Measurements from ENCODE around the gene PRKCB. TPM values are rescaled to one million over a fixed set of nuclear protein-coding genes. Genes with fewer than 3 reads are reported as not detected.

Gene PRKCB
- polyA plus RNA-seq, 3 donors = 57.4 to 87.4 (median 75.5) TPM

- H3K4me2 ChIP-seq (replicated peaks; ENCODE audit: extremely low read depth, low read length, poor library complexity, severe bottlenecking) = no peak overlapping the region
- H3K27me3 Mint-ChIP-seq (ENCODE audit: low read depth in 3 of 3) = peaks cover 33 to 35% (median 33%) of the 10 kb centered on the region in 3 donors
- WGBS (ENCODE audit: insufficient coverage) = no CpG with 5 or more reads among the region's 1 CpG
- H3K27me3 ChIP-seq (ENCODE audit: control insufficient read depth in 2 of 2, insufficient read depth in 2 of 2, low read length in 2 of 2) = peaks cover 18 to 35% of the 10 kb centered on the region in 2 donors
- no peak for TF ChIP-seq CTCF (IDR thresholded peaks at IDR 0.05)
- no peak overlapping the region for H3K27ac ChIP-seq (ENCODE audit: low read depth in 1 of 2, low read length in 2 of 2)
- no peak overlapping the region for H3K9ac ChIP-seq (ENCODE audit: insufficient read depth, low read length, poor library complexity, severe bottlenecking)
- H3K4me1 ChIP-seq (ENCODE audit: control insufficient read depth in 1 of 2, insufficient read depth in 2 of 2, low read length in 2 of 2) = no peaks in the 10 kb centered on the region
- H3K79me2 ChIP-seq (ENCODE audit: insufficient read depth, low read length) = no peaks in the 10 kb centered on the region
- peaks cover 0 to 10% (median 5%) of the 10 kb centered on the region in 7 donors for H3K9me3 Mint-ChIP-seq
- H2AFZ ChIP-seq (ENCODE audit: insufficient read depth, low read depth, low read length, poor library complexity, severe bottlenecking) = no peak overlapping the region
- DNase-seq = no peak
- no peak overlapping the region for H3K27ac Mint-ChIP-seq
- peaks cover 3% of the 10 kb centered on the region for H3K4me1 Mint-ChIP-seq
- H4K20me1 ChIP-seq (ENCODE audit: insufficient read depth, low read length) = no peaks in the 10 kb centered on the region
- H3K4me3 Mint-ChIP-seq = no peak overlapping the region
- no peak overlapping the region for H3K4me3 ChIP-seq (replicated peaks in 1 of 3; ENCODE audit: low read depth in 2 of 3, low read length in 3 of 3)
- no peaks in the 10 kb centered on the region for H3K36me3 ChIP-seq (replicated peaks in 1 of 2; ENCODE audit: control insufficient read depth in 1 of 2, insufficient read depth in 2 of 2, low read length in 2 of 2)
- no peaks in the 10 kb centered on the region for H3K36me3 Mint-ChIP-seq
- intact Hi-C loops (cut with micrococcal nuclease) = loop anchor here in 1 of 2 donors (10.0 kb wide), 1 partner anchor 524 kb away; no protein-coding TSS in a partner anchor
- no peaks in the 10 kb centered on the region for H3K9me3 ChIP-seq (replicated peaks in 1 of 2; ENCODE audit: control insufficient read depth in 1 of 2, insufficient read depth in 1 of 2, low read length in 2 of 2)
Measured at GRCh38 chr16:24258791-24259190, 423.0 kb downstream of the PRKCB start.

GRCh38 chr16:24262816-24263215, 427.0 kb downstream of the PRKCB start:
- no peaks in the 10 kb centered on the region for H3K27me3 ChIP-seq (ENCODE audit: control insufficient read depth in 2 of 2, insufficient read depth in 2 of 2, low read length in 2 of 2)
- no peak overlapping the region for H3K27ac ChIP-seq (ENCODE audit: low read depth in 1 of 2, low read length in 2 of 2)
- no peaks in the 10 kb centered on the region for H3K36me3 ChIP-seq (replicated peaks in 1 of 2; ENCODE audit: control insufficient read depth in 1 of 2, insufficient read depth in 2 of 2, low read length in 2 of 2)
- intact Hi-C loops (cut with micrococcal nuclease) = no loop called here
- no peaks in the 10 kb centered on the region for H3K9me3 ChIP-seq (replicated peaks in 1 of 2; ENCODE audit: control insufficient read depth in 1 of 2, insufficient read depth in 1 of 2, low read length in 2 of 2)
- Mint-ChIP-seq H3K4me3 (no peak overlapping the region), H3K27me3 (ENCODE audit: low read depth in 3 of 3) (peaks cover 4 to 7% (median 5%) of the 10 kb centered on the region in 3 donors), H3K4me1 (no peaks in the 10 kb centered on the region), H3K27ac (no peak overlapping the region), H3K9me3 (peaks cover 0 to 11% (median 5%) of the 10 kb centered on the region in 7 donors), H3K36me3 (no peaks in the 10 kb centered on the region)
- no peaks in the 10 kb centered on the region for H3K79me2 ChIP-seq (ENCODE audit: insufficient read depth, low read length)
- no peaks in the 10 kb centered on the region for H4K20me1 ChIP-seq (ENCODE audit: insufficient read depth, low read length)
- no peak for DNase-seq
- no peak for TF ChIP-seq CTCF (IDR thresholded peaks at IDR 0.05)
- no peak overlapping the region for H3K4me2 ChIP-seq (replicated peaks; ENCODE audit: extremely low read depth, low read length, poor library complexity, severe bottlenecking)
- no peak overlapping the region for H3K4me3 ChIP-seq (replicated peaks in 1 of 3; ENCODE audit: low read depth in 2 of 3, low read length in 3 of 3)
- H3K9ac ChIP-seq (ENCODE audit: insufficient read depth, low read length, poor library complexity, severe bottlenecking) = no peak overlapping the region
- H2AFZ ChIP-seq (ENCODE audit: insufficient read depth, low read depth, low read length, poor library complexity, severe bottlenecking) = no peak overlapping the region
- H3K4me1 ChIP-seq (ENCODE audit: control insufficient read depth in 1 of 2, insufficient read depth in 2 of 2, low read length in 2 of 2) = no peaks in the 10 kb centered on the region

Small RNA genes within 50 kb of the gene (small RNA-seq; reads per million reads assigned to genes)
- gene MIR1273H (ENCODE audit: insufficient read length, low read depth) = not detected

Other genes starting within 250 kb of the PRKCB start
- 100 to 1,000 TPM in 2 of 3 donors, 10 to 100 TPM in 1; 50.2 to 257 (median 240) TPM for gene NDUFAB1, start 239.7 kb upstream of the PRKCB start, polyA plus RNA-seq
- 1 to 10 TPM; 2.3 to 3.3 (median 2.5) TPM for gene PALB2, start 194.7 kb upstream of the PRKCB start, polyA plus RNA-seq
- gene DCTN5, start 194.5 kb upstream of the PRKCB start, polyA plus RNA-seq = 10 to 100 TPM; 29.3 to 54.3 (median 42.0) TPM
- 1 to 10 TPM in 1 of 3 donors, not detected in 2; 3.5 TPM for gene PLK1, start 157.1 kb upstream of the PRKCB start, polyA plus RNA-seq
- not detected for gene ERN2, start 122.8 kb upstream of the PRKCB start, polyA plus RNA-seq
- not detected for gene CHP2, start 81.0 kb upstream of the PRKCB start, polyA plus RNA-seq

Measured in CD14-positive monocyte (primary cell).